SKM-1 treated with dmso at 0.1 percent for 144 hours (cell line): Measurements from ENCODE around the gene SAP30BP.

ENCODE experiments used
- DNase-seq: peaks from one replicate; lab custom pipeline; 2025; ENCODE audit not compliant: unreplicated experiment; lab: John Stamatoyannopoulos, UW

The SAP30BP gene

DNA sequence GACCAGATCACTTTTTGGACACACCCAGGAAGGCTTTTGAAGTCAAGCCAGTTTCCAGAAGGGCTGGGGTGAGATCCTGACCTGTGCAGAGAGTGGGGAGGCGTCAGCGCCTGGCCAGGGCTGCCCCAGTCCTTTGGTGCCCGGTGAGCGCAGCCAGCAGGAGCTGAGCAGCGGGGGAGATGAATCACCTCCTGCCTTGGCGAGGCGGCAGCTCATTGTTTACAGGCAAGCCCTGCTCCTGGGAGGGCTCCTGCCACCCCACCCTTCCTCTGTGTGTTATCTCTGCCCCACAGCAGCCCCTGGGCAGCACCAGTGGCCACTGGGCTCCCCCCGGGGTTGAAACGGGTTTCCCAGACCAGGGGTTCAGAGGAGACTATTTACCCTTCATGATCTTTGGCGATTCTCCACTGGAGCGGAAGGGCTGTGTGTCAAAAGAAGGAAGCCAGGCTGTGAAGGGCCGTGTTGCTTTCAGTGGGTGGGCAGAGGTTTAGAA, 40.0 kb downstream of the SAP30BP start:
- no peak for DNase-seq

DNA sequence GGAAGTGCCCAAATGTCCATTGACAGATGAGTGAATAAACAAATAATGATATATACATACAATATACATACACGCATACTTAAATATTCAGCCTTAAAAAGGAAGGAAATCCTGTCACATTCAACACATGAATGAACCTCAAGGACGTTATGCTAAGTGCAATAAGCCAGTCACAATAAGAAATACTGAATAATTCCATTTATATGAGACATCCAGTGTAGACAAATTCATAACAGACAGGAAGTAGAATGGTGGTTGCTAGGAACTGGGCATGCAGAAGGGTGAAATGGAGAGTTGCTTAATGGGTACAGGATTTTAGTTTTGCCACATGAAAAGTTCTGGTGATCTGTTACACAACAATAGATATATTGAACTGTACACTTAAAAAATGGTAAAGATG, 45.3 kb downstream of the SAP30BP start:
- DNase-seq, result no peak

DNA sequence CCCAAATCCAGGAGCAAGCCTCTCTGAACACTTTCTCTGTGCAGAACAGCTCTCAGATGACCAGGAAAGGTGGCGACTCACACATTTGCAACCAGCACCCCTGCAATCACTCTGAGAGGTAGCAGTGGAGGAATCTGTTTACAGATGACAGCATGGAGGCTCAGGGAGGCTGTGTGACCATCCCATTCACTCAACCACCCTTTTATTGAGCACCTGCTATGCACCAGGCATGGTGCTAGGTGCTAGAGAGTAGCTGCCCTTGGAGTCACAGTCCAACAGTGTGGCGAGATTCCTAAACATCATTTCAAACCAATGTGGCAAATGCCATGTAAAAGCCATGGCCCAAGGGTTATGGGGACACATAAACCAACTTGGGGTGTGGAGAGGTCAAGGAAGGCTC, 52.6 kb downstream of the SAP30BP start:
- no peak for DNase-seq

DNA sequence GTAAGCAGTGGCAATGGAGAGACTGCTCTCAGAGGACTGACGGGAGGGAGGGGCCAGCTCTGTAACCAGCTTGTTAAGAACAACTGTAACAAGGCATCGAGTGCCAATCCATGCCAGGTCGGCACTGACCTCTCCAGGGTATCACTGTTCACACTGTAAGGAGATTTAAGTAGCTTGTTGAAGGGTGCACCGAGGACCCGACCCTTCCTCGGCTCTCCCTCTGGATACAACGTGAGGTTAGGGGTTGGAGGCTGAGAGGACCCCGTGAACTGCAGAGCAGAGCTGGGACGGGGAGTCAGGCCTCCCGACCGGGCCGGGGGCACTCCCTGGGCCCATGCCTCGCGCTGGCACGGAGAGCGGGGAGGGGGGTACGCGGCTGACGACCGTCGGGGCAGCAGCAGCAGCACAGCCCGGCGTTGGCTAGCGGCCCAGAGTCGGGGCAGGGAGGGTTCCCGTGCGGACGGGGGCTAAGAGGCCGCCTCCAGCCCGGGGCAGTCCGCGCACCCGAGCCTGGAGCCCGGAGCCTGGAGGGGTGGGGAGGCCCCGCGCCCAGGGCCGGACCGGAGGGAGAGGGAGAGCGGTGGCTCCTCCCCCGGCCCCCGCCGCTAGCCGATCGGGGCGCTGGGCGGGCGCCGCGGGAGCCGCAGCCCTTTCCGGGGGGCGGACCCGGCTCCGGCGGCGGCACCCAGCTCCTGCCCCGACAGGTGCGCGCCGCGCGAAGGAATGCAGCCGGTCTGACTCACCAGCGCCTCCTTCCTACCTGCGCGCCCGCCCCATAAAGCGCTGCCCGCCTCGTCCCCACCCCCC, 53.7 kb downstream of the SAP30BP start, which contains the start of gene ITGB4:
Gene ITGB4 (plus strand): TSS at position 804 of the 807 bp plus-strand sequence. CDS start 3,245 bp downstream, outside the sequence.
- DNase-seq, result no peak

DNA sequence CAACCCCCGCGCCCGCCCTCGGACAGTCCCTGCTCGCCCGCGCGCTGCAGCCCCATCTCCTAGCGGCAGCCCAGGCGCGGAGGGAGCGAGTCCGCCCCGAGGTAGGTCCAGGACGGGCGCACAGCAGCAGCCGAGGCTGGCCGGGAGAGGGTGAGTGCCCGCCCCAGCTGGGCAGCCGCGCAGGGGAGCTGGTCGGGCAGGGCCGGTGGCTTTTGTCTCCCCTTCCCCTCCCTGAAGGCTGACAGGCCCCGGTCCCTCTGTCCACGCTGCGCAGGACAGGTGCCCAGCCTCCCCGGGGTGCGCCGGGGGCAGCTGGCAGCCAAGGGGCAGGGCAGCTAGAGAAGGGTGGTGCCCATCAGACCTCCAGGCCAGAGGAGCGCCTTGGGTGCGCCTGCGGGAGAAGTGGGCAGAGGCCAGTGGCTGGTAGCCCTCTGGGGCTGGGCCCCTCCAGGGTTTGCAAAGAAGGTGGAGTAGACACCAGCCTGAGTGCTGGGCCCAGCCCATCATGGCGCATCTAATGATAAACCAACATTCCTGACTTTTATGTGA, 54.4 kb downstream of the SAP30BP start:
- DNase-seq, result no peak

DNA sequence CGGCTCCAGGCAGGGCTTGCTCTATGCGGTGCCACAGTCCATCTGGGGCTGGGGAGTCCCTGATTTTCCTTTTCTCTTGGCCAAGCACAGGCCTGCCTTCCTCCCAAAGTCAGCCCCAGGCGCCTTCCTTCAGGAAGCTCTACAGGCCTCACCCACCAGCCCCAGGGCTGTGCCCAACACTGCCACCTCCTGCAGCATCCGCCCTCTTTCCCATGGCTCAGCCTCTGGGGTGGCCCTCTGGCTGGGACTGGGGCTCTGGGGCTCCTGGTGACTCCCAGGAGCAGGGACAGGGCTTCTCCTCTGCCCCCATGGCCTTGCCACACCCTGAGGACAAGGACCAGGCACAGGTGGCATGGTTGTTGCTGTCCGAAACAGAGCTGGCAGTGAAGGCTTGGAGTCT, 54.9 kb downstream of the SAP30BP start:
- DNase-seq, result no peak

DNA sequence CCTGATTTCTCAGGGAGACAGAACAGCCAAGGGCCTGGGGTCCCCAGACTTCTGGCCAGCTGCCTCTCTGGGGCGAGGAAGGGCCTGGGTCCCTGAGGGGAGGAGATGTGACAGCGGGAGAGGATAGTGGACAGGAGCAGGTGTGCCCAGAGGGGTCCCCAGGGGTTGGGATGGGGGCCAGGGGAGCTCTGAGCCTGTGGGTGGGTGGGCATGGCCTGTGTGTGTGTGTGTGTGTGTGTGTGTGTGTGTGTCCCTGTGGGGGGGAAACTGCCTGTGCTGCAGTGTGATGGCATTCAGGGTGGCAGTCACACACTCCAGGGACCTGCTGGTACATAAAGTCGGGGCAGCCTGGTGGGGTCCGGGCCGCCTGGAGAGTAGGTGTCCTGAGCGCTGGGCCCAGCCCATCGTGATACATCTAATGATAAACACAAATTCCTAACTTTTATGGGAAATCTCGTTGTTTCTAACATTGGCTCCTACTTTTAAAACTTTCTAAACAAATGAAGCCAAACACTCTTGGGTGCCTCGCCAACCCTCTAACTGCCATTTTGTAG, 55.5 kb downstream of the SAP30BP start:
- DNase-seq, result no peak

DNA sequence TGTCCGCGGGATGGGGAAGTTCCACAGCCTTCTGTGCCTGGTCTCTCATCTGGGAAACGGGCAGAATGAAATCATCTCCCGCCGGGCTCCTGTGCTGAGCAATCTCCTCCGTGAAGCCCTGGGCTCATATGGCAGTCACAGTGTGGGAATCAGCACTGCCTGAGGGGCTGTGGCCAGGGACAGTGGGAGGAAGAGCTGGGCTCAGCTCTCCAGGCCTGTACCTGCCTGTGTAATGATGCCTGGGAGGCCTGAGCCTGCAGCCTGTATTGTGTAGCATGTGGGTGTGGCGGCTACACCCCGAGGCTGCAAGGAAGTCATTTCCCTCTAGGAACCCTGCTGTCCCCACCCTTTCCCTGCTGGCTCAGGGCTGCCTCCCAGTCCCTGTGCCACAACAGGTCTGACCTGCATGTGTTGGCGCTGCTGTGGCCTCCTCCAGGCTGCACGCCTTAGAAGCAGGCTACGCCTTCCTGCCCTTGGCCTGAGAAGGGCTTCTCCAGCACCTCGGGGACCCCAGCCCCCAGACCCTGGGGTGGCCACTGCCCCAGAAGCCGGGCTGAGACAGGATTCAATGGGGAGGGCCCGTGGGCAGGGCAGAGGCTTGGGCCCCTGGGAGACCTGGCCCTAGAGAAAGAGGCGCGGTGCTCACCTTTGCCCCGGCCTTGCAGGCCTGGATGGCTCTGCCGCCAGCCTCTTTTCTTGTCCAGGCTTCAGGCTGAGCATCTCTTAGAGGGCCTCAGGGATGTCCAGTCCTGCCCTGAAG, 56.2 kb downstream of the SAP30BP start:
- DNase-seq, result no peak

DNA sequence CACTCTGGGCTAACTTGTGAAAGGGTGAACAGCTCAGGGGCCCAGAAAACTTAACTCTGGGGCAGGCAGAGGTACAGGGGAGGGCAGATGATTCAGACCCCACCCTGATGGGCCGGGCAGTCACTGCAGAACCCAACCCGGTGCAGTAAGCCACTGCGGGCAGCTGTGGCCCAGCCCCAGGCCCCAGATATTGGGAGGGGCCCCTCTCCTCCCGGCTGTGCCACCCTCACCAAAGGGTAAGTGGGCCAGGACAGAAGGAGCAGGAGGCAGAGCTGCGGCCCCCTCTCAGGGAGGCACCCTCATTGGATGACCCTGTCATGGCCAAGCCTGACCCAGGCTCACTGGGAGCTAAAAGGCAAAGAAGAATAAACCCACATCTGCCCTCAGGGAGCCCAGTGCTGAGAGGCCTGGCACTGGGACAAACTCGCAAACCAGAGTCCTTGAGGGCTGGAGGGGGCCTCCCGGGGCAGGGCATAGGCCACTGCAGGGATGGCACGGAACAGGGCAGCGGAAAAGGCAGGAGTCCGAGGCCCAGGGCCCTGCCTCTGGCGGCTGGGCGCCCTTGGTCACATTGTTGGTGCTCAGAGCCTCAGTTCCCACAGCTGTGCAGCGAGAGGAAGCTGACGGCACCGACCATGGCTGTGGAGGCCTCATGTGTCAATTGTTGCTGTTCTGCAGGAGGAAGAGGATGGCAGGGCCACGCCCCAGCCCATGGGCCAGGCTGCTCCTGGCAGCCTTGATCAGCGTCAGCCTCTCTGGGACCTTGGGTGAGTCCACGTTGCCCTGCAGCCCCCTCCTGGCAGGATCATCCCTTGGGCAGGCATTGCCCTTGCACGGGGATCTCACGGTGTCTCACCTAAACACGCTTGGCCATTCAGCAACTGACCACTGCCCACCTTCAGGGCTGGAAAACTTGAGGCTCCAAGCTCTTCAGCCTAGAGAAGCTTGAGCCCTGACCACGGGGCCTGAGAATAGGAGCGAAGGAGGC, 57.2 kb downstream of the SAP30BP start:
- DNase-seq, result no peak

DNA sequence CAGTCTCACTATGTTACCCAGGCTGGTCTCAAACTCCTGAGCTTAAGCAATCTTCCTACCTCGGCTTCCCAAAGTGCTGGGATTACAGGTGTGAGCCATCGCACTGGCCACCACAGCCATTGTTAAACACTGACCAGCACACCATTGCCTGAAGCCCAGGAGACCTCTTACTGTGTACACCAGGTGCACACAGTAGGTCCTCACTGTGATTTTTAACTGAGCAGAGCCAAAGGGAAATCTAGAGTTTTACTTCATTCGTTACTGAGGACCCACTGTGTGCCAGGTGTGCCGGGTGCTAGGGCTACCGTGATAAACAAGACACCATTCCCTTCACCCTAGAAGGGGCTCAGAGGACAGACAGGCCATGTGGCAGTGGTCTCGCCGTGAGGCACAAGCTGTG, 58.4 kb downstream of the SAP30BP start:
- DNase-seq, result no peak

DNA sequence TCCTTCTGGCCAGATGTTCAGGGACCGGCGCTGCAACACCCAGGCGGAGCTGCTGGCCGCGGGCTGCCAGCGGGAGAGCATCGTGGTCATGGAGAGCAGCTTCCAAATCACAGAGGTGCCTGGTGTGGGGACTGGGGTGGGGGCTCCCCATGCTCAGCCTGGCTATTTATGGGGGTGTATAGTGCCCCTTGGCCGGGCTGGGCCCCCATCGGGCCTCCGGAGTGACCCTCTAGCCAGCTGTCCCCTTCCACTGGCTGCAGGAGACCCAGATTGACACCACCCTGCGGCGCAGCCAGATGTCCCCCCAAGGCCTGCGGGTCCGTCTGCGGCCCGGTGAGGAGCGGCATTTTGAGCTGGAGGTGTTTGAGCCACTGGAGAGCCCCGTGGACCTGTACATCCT, 60.3 kb downstream of the SAP30BP start:
- no peak for DNase-seq

DNA sequence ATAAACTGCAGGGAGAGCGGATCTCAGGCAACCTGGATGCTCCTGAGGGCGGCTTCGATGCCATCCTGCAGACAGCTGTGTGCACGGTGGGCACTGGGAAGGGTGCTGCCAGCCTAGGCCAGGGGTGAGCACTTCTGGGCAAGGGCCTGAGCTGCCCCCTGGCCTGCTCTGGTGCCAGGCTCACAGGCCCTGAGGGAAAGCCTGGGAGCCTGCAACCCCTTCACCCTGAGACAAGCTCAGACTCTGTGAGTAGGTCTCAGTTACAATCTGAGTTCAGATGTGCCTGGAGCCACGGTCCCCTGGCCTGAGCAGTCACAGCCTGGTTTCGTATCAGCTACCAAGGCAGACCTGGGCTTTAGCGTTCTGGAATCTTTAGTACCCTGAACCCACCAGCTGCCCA, 62.2 kb downstream of the SAP30BP start:
- no peak for DNase-seq

DNA sequence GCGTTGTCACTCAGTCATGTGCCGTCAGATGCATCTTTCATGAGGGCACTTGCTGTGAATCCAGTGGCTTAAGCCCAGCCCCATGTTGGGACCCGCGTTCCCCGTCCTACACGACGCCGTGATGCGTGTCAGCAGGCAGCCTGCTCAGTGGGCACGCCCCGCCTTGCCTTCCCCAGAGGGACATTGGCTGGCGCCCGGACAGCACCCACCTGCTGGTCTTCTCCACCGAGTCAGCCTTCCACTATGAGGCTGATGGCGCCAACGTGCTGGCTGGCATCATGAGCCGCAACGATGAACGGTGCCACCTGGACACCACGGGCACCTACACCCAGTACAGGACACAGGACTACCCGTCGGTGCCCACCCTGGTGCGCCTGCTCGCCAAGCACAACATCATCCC, 62.9 kb downstream of the SAP30BP start:
- no peak for DNase-seq

DNA sequence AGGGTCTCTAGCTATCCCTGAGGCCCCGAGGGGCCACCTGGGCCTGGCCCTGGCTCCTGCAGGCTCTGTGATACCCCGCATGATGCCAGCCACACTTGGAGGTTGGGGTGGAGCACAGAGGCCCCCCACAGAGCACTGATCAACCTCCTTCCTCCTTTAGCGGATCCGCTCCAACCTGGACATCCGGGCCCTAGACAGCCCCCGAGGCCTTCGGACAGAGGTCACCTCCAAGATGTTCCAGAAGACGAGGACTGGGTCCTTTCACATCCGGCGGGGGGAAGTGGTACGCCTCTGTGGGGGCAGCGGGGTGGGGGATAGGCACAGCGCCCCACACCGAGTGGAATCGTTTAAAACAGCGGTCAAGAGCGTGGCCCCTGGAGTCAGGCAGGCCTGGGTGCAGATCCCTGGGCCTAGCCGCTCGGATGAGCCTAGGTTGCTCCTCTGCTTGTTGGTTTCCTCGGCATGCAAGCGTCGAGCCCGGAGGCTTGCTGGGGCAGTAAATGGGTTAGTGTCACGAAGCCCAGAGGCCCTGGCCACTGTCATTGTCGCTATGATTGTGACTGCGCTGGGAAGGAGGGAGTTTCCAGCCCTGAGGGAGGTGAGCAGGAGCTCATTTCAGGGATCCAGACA, 64.1 kb downstream of the SAP30BP start:
- no peak for DNase-seq

DNA sequence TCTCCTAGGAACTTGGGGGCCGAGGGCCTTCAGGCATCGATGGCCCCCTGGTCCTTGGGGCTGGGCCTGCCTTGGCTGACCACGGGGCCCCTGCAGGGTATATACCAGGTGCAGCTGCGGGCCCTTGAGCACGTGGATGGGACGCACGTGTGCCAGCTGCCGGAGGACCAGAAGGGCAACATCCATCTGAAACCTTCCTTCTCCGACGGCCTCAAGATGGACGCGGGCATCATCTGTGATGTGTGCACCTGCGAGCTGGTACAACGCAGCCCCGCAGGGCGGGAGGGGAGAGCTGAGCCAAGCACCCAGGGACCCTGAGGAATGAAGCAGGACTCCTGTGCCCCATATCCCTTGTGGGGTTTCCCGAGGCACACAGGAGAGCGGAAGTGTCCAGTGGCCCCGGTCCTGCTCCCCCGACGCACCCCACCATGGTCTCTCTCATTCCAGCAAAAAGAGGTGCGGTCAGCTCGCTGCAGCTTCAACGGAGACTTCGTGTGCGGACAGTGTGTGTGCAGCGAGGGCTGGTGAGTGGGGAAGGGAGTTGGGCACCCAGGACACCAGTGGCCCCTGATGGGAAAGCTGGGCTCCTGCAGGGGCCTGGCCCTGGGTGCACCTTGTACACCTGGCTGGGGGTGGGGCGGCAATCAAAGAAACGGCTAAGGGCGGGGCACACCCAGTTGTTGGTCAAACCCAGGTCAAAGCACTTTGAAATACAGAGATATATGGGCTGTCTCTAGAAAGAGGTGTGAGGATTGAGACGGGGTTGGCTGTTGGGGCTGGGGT, 64.8 kb downstream of the SAP30BP start:
- DNase-seq, result no peak

DNA sequence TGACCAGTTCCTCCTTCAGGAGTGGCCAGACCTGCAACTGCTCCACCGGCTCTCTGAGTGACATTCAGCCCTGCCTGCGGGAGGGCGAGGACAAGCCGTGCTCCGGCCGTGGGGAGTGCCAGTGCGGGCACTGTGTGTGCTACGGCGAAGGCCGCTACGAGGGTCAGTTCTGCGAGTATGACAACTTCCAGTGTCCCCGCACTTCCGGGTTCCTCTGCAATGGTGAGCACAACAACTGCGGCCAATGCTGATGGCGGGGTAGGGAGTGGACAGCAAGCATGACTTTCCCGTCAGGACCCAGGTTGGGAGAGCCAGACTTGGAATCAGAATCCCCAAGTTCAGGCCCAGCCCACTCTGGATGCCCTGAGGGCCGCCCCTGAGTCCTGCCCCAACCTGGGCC, 66.3 kb downstream of the SAP30BP start:
- no peak for DNase-seq

DNA sequence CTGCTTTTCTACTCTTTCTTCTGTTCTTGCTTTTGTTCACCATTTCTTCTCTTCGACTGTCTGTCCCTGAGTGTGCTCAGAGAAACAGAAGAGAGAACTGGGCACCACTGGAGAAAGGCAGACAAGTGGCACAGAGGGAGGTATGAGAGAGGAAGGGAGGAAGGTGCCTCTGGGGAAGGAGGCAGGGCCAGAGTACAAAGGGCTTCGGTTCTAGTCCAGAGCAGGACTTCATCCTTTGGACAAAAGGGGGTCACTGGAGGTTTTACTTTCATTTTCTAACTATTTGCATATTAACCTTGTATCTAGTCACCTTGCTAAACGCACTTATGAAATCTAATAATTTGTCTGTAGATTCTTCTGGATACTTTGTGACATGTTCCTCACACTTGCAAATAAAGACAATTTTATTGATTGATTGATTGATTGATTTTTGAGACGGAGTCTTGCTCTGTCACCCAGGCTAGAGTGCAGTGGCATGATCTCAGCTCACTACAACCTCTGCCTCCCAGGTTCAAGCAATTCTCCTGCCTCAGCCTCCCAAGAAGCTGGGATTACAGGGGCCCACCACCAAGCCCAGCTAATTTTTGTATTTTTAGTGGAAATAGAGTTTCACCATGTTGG, 67.6 kb downstream of the SAP30BP start:
- DNase-seq, result no peak

DNA sequence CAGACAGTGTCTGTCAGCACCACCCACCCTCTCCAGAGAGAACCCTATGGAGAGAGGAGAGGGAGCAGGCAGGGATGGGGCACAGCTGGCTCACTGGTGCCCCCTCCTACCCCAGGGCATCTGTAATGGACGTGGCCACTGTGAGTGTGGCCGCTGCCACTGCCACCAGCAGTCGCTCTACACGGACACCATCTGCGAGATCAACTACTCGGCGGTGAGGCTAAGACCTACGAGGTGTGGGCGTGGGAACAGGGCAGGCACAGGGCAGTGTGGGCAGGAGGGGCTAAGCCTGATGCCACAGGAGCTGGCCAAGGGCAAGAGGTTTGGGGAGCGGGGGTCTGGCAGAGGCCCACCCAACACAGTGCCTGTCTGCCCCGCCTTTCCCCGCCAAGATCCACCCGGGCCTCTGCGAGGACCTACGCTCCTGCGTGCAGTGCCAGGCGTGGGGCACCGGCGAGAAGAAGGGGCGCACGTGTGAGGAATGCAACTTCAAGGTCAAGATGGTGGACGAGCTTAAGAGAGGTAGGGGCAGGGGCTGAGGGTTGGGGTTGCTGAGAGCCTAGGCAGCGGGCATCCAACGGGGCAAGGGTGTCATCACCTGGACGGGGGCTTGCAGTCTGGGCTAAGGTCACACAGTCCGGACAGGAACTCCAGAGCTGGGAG, 69.2 kb downstream of the SAP30BP start:
- DNase-seq, result no peak
